ENCODE measurements around the gene SLC7A7. TPM values are rescaled to one million over a fixed set of nuclear protein-coding genes. Genes with fewer than 3 reads are reported as not detected.
"Not testable (repeated sequence)": the region's sequence is repeated elsewhere in the genome, so short reads cannot be mapped to it uniquely, and the experiment has no call there.

SLC7A7 gene
- total and polyA plus RNA-seq, 5 donors from 2014 or later, result 0.21 to 0.61 (median 0.50) TPM; not detected in 1

DNA sequence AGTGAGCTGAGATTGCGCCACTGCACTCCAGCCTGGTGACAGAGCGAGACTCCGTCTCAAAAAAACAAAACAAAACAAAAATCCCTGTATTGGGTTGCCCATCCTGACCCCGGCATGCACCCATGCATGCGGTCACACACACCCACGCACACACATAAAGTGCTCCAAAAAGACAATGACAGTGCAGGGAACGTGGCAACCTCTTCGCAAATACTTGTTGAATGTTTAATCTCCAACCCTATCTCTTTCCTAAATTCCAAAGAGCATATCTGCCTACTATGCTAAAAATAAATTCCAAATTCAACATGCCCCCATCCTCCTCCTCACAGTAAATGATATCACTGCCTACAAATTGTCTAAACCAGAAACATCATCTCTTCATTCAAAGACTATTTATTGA, 13.5 kb downstream of the SLC7A7 start:
- Mint-ChIP-seq H3K9me3 (no peaks in the 10 kb centered on the region), H3K4me3 (no peak overlapping the region), H3K4me1 (no peaks in the 10 kb centered on the region), H3K36me3 (no peaks in the 10 kb centered on the region), H3K27ac (no peak overlapping the region), H3K27me3 (peaks cover 27% of the 10 kb centered on the region)
- DNase-seq (no peak), ATAC-seq (ENCODE audit: low read depth in 2 of 2) (no peak)
- H3K27ac ChIP-seq (ENCODE audit: insufficient read depth, low read length, poor library complexity, severe bottlenecking), result no peak overlapping the region
- no peaks in the 10 kb centered on the region for H3K9me3 ChIP-seq (ENCODE audit: control insufficient read depth in 2 of 2, low read length in 2 of 2)
- no peaks in the 10 kb centered on the region for H3K36me3 ChIP-seq (ENCODE audit: control insufficient read depth, insufficient read depth, low read length)
- peaks cover 18% of the 10 kb centered on the region for H3K27me3 ChIP-seq (ENCODE audit: control insufficient read depth, insufficient read depth, low read length)
- H3K4me1 ChIP-seq (ENCODE audit: control insufficient read depth, insufficient read depth, low read length, poor library complexity, severe bottlenecking), result no peaks in the 10 kb centered on the region
- no peak overlapping the region for H3K4me3 ChIP-seq (ENCODE audit: low read depth, low read length)

DNA sequence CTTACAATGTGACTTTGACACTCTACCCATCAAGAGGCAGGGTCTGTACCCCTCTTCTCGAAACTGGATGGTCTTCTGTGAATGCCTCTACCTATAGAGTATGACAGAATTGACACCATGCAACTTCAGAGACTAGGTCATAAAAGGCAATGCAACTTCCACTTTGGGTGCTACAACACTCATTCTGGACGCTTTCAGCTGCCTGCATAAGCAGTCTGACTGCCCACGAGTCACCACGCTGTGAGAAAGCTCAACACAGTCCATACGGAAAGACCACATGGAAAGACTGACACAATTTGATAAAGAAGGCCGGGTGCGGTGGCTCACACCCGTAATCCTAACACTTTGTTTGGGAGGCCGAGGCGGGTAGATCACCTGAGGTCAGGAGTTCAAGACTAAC, 14.9 kb downstream of the SLC7A7 start:
- Mint-ChIP-seq H3K9me3 (no peaks in the 10 kb centered on the region), H3K27me3 (peaks cover 36% of the 10 kb centered on the region), H3K36me3 (no peaks in the 10 kb centered on the region), H3K4me3 (no peak overlapping the region), H3K4me1 (no peaks in the 10 kb centered on the region), H3K27ac (no peak overlapping the region)
- H3K4me3 ChIP-seq (ENCODE audit: low read depth, low read length), result no peak overlapping the region
- no peak for DNase-seq
- H3K9me3 ChIP-seq (ENCODE audit: control insufficient read depth in 2 of 2, low read length in 2 of 2), result no peaks in the 10 kb centered on the region
- H3K27ac ChIP-seq (ENCODE audit: insufficient read depth, low read length, poor library complexity, severe bottlenecking), result no peak overlapping the region
- peaks cover 18% of the 10 kb centered on the region for H3K27me3 ChIP-seq (ENCODE audit: control insufficient read depth, insufficient read depth, low read length)
- no peak for ATAC-seq (ENCODE audit: low read depth in 2 of 2)
- no peaks in the 10 kb centered on the region for H3K4me1 ChIP-seq (ENCODE audit: control insufficient read depth, insufficient read depth, low read length, poor library complexity, severe bottlenecking)
- no peaks in the 10 kb centered on the region for H3K36me3 ChIP-seq (ENCODE audit: control insufficient read depth, insufficient read depth, low read length)

DNA sequence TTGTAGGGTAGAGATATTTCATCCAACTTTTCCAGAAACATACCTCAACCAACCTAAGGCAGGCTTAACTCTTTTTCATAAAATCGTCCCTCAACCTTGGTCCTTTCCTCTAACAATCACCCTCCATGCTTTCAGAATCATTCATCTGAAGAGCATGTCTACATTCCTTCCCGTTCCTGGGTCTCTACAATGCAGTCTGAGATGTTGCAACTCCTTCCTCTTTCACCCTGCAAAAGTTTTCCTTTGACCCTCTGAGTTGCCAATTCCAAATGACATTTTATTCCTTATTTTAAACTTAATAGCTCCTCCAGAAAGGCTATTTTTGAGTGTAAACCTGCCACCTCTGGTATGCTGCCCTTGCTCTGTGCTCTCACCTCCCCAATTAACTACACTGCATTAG, 16.7 kb downstream of the SLC7A7 start:
- Mint-ChIP-seq H3K4me1 (no peaks in the 10 kb centered on the region), H3K36me3 (no peaks in the 10 kb centered on the region), H3K4me3 (no peak overlapping the region), H3K9me3 (no peaks in the 10 kb centered on the region), H3K27me3 (peaks cover 36% of the 10 kb centered on the region), H3K27ac (no peak overlapping the region)
- Histone ChIP-seq H3K36me3 (ENCODE audit: control insufficient read depth, insufficient read depth, low read length) (no peaks in the 10 kb centered on the region), H3K4me3 (ENCODE audit: low read depth, low read length) (no peak overlapping the region), H3K9me3 (ENCODE audit: control insufficient read depth in 2 of 2, low read length in 2 of 2) (no peaks in the 10 kb centered on the region), H3K4me1 (ENCODE audit: control insufficient read depth, insufficient read depth, low read length, poor library complexity, severe bottlenecking) (no peaks in the 10 kb centered on the region), H3K27me3 (ENCODE audit: control insufficient read depth, insufficient read depth, low read length) (peaks cover 18% of the 10 kb centered on the region), H3K27ac (ENCODE audit: insufficient read depth, low read length, poor library complexity, severe bottlenecking) (no peak overlapping the region)
- no peak for DNase-seq
- ATAC-seq (ENCODE audit: low read depth in 2 of 2), result no peak

DNA sequence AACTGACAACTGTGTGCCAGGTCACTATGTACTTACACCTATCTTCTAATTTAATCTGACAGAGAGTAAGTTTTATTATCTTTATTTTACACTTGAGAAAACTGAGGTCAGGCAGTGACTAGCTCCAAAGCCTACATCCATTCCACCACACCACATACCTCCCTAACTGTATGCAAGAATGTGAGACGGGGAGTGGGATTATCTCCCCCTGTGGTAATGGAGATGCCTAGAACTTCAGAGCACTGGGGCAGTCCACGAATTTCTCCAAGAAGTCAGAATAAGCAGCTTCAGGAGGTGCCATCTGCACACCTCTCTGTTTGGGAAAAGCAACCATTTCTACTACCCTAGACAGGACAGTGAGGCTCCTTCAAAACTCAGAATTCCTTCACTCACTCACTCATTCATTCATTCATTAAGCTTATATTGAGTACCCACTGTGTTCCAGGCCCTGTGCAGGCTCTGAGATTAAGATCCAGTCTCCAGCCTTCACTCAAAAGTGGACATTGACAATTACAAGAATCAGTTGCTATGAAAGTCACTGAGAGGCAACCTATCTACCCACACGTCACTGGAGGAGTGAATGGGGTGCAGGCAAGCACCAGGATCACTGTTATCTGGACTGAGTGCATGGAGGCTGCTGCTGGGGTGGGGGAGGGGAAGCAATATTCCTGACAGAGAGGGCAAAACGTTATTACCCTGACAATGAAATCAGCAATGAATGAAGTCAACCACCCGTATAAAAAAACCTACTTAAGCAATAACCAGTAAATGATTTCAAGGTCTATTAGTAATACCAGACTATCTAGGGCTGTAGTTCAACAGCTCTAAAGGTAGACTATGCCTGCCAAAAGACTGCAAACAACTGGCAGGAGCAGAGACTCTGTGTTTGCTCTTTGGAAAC, 18.0 kb downstream of the SLC7A7 start:
- Histone ChIP-seq H3K27me3 (ENCODE audit: control insufficient read depth, insufficient read depth, low read length) (peaks cover 18% of the 10 kb centered on the region), H3K9me3 (ENCODE audit: control insufficient read depth in 2 of 2, low read length in 2 of 2) (no peaks in the 10 kb centered on the region), H3K4me1 (ENCODE audit: control insufficient read depth, insufficient read depth, low read length, poor library complexity, severe bottlenecking) (no peaks in the 10 kb centered on the region), H3K36me3 (ENCODE audit: control insufficient read depth, insufficient read depth, low read length) (no peaks in the 10 kb centered on the region), H3K27ac (ENCODE audit: insufficient read depth, low read length, poor library complexity, severe bottlenecking) (no peak overlapping the region), H3K4me3 (ENCODE audit: low read depth, low read length) (no peak overlapping the region)
- Mint-ChIP-seq H3K9me3 (no peaks in the 10 kb centered on the region), H3K27ac (no peak overlapping the region), H3K4me3 (no peak overlapping the region), H3K36me3 (no peaks in the 10 kb centered on the region), H3K4me1 (no peaks in the 10 kb centered on the region), H3K27me3 (peaks cover 38% of the 10 kb centered on the region)
- ATAC-seq (ENCODE audit: low read depth in 2 of 2) (no peak), DNase-seq (no peak)

DNA sequence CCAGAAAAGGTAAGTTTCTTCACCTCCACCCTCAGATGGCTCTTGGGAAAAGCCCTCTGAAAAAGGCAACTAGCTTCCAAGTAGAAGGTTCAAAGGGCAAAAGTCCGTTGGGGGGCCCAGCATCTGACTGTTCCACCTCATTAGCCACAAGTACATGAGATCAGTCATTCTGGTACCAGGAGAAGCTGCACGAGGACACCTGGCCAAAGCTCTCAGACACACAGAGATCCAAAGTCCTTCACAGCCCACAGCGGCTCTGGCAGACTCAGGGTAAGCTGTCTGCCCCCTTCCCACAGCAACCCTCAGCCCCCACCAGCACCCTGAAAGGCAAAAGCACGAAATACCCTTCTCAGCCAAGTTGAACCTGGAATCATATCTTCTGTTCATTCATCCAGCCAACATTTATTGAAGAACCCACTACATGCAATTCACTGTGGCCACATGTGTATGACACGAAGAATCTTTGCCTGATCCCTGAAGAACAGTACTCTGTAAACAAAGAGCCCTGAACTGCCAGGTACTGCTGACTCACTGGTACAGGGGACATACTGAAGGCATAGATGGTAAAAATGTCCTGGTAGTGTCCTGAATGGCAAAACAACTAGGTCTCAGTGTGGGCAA, 19.0 kb downstream of the SLC7A7 start:
- H3K27ac ChIP-seq (ENCODE audit: insufficient read depth, low read length, poor library complexity, severe bottlenecking), result no peak overlapping the region
- no peak for DNase-seq
- H3K27me3 Mint-ChIP-seq, result peaks cover 40% of the 10 kb centered on the region
- no peak overlapping the region for H3K4me3 Mint-ChIP-seq
- H3K36me3 ChIP-seq (ENCODE audit: control insufficient read depth, insufficient read depth, low read length), result no peaks in the 10 kb centered on the region
- no peaks in the 10 kb centered on the region for H3K9me3 Mint-ChIP-seq
- H3K27ac Mint-ChIP-seq, result no peak overlapping the region
- H3K4me3 ChIP-seq (ENCODE audit: low read depth, low read length), result no peak overlapping the region
- no peaks in the 10 kb centered on the region for H3K4me1 ChIP-seq (ENCODE audit: control insufficient read depth, insufficient read depth, low read length, poor library complexity, severe bottlenecking)
- no peaks in the 10 kb centered on the region for H3K4me1 Mint-ChIP-seq
- H3K9me3 ChIP-seq (ENCODE audit: control insufficient read depth in 2 of 2, low read length in 2 of 2), result no peaks in the 10 kb centered on the region
- peaks cover 18% of the 10 kb centered on the region for H3K27me3 ChIP-seq (ENCODE audit: control insufficient read depth, insufficient read depth, low read length)
- H3K36me3 Mint-ChIP-seq, result no peaks in the 10 kb centered on the region
- ATAC-seq (ENCODE audit: low read depth in 2 of 2), result no peak

DNA sequence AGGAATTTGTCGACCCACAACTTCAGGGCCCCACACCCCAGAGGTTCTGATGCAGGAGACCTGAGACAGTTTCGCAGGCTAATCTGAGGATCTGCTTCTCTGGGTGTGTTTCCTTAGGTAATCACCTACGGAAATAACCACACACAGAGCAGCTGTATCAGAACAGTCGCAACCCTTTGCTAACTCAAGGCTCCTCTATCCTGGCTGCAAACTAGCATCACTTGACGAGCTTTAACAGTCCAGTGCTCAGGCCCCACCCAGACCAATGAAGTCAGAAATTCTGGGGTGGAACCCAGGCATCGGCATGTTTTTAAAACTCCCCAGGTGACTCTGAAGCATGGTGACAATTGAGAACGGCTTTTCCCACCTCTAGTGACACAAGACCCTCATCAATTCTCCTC, 20.7 kb downstream of the SLC7A7 start:
- H3K27ac Mint-ChIP-seq, result no peak overlapping the region
- H3K9me3 Mint-ChIP-seq, result no peaks in the 10 kb centered on the region
- H3K27me3 Mint-ChIP-seq, result peaks cover 38% of the 10 kb centered on the region
- DNase-seq (no peak), ATAC-seq (ENCODE audit: low read depth in 2 of 2) (peak in 1 of 2 donors; percentile 24)
- no peak overlapping the region for H3K4me3 Mint-ChIP-seq
- H3K9me3 ChIP-seq (ENCODE audit: control insufficient read depth in 2 of 2, low read length in 2 of 2), result no peaks in the 10 kb centered on the region
- H3K36me3 Mint-ChIP-seq, result no peaks in the 10 kb centered on the region
- H3K4me1 Mint-ChIP-seq, result no peaks in the 10 kb centered on the region
- no peak overlapping the region for H3K27ac ChIP-seq (ENCODE audit: insufficient read depth, low read length, poor library complexity, severe bottlenecking)
- H3K4me3 ChIP-seq (ENCODE audit: low read depth, low read length), result no peak overlapping the region
- no peaks in the 10 kb centered on the region for H3K4me1 ChIP-seq (ENCODE audit: control insufficient read depth, insufficient read depth, low read length, poor library complexity, severe bottlenecking)
- no peaks in the 10 kb centered on the region for H3K36me3 ChIP-seq (ENCODE audit: control insufficient read depth, insufficient read depth, low read length)
- peaks cover 11% of the 10 kb centered on the region for H3K27me3 ChIP-seq (ENCODE audit: control insufficient read depth, insufficient read depth, low read length)

DNA sequence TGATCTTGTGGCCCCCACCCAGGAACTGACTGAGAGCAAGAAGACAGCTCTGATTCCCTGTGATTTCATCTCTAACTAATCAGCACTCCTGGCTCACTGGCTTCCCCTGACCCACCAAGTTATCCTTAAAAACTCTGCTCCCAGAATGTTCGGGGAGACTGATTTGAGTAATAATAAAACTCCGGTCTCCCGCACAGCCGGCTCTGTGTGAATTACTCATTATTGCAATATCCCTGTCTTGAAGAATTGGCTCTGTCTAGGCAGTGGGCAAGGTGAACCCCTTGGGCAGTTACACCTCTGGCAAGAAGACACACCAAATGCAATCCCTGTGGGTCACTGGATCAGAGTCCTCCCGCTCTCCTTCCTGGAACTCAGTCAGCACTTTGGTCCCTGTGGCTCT, 21.3 kb downstream of the SLC7A7 start:
- H3K4me3 ChIP-seq (ENCODE audit: low read depth, low read length), result no peak overlapping the region
- no peak overlapping the region for H3K4me3 Mint-ChIP-seq
- peaks cover 9% of the 10 kb centered on the region for H3K27me3 ChIP-seq (ENCODE audit: control insufficient read depth, insufficient read depth, low read length)
- H3K9me3 Mint-ChIP-seq, result no peaks in the 10 kb centered on the region
- H3K36me3 ChIP-seq (ENCODE audit: control insufficient read depth, insufficient read depth, low read length), result no peaks in the 10 kb centered on the region
- no peaks in the 10 kb centered on the region for H3K4me1 Mint-ChIP-seq
- ATAC-seq (ENCODE audit: low read depth in 2 of 2), result no peak
- no peak overlapping the region for H3K27ac ChIP-seq (ENCODE audit: insufficient read depth, low read length, poor library complexity, severe bottlenecking)
- H3K4me1 ChIP-seq (ENCODE audit: control insufficient read depth, insufficient read depth, low read length, poor library complexity, severe bottlenecking), result no peaks in the 10 kb centered on the region
- no peak overlapping the region for H3K27ac Mint-ChIP-seq
- H3K9me3 ChIP-seq (ENCODE audit: control insufficient read depth in 2 of 2, low read length in 2 of 2), result no peaks in the 10 kb centered on the region
- H3K27me3 Mint-ChIP-seq, result peaks cover 38% of the 10 kb centered on the region
- H3K36me3 Mint-ChIP-seq, result no peaks in the 10 kb centered on the region
- no peak for DNase-seq

DNA sequence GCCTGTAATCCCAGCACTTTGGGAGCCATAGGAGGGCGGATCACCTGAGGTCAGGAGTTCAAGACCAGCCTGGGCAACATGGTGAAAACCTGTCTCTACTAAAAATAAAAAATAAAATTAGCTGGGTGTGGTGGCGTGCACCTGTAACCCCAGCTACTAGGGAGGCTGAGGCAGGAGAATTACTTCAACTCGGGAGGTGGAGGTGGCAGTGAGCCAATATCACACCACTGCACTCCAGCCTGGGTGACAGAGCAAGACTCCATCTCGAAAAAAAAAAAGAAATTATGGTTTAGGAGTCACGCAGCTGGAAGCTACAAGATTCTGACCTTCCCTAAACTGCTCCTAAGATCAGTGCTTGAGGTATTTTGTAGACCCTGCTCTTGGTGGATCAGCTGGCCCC, 21.7 kb downstream of the SLC7A7 start:
- not testable (repeated sequence) for H3K27ac Mint-ChIP-seq; DNase-seq; H3K36me3 ChIP-seq (ENCODE audit: control insufficient read depth, insufficient read depth, low read length); H3K36me3 Mint-ChIP-seq; H3K4me3 Mint-ChIP-seq; H3K27ac ChIP-seq (ENCODE audit: insufficient read depth, low read length, poor library complexity, severe bottlenecking); H3K9me3 ChIP-seq (ENCODE audit: control insufficient read depth in 2 of 2, low read length in 2 of 2); H3K27me3 ChIP-seq (ENCODE audit: control insufficient read depth, insufficient read depth, low read length); H3K4me1 Mint-ChIP-seq; H3K4me3 ChIP-seq (ENCODE audit: low read depth, low read length); H3K4me1 ChIP-seq (ENCODE audit: control insufficient read depth, insufficient read depth, low read length, poor library complexity, severe bottlenecking); H3K9me3 Mint-ChIP-seq; ATAC-seq (ENCODE audit: low read depth in 2 of 2)
- peaks cover 38% of the 10 kb centered on the region for H3K27me3 Mint-ChIP-seq
